Measurements from ENCODE around the gene PSAP.

- TF ChIP-seq EZH2phosphoT487 (IDR thresholded peaks at IDR 0.05; ENCODE audit: unreplicated experiment) (no peak), POLR2AphosphoS5 (IDR thresholded peaks at IDR 0.05; ENCODE audit: low read depth) (no peak), CTCF (conservative IDR thresholded peaks at IDR 0.05; ENCODE audit: low read depth in 2 of 2) (no peak), EZH2 (IDR thresholded peaks at IDR 0.05; ENCODE audit: low read depth, unreplicated experiment) (no peak), REST (IDR thresholded peaks at IDR 0.05; ENCODE audit: unreplicated experiment) (no peak), CREB1 (CRISPR knock-in tag; IDR thresholded peaks at IDR 0.05; ENCODE audit: low read depth) (no peak), ETS1 (IDR thresholded peaks at IDR 0.05) (no peak), STAT1 (IDR thresholded peaks at IDR 0.05; ENCODE audit: unreplicated experiment) (no peak), JUNB (IDR thresholded peaks at IDR 0.05; ENCODE audit: unreplicated experiment) (no peak), ZNF331 (CRISPR knock-in tag; IDR thresholded peaks at IDR 0.05; ENCODE audit: low read depth) (no peak), NANOG (IDR thresholded peaks at IDR 0.05; ENCODE audit: borderline replicate concordance) (no peak)
Observed at GRCh38 chr10:71811351-71811750, 39.7 kb downstream of the PSAP start.
